IPS-15b (cell line): ENCODE results near the gene IL31RA.
"Not testable (repeated sequence)": the region's sequence is repeated elsewhere in the genome, so short reads cannot be mapped to it uniquely, and the experiment has no call there.

Experiments used
- H3K27me3 ChIP-seq: one replicate; pipeline ENCODE4 v1.6.1; 2013; ENCODE audit warnings: low read length; ENCODE audit not compliant: control insufficient read depth, insufficient read depth
- H3K36me3 ChIP-seq: one replicate; pipeline ENCODE4 v1.6.1; 2013; ENCODE audit warnings: low read length; ENCODE audit not compliant: control insufficient read depth, insufficient read depth
- H3K4me1 ChIP-seq: one replicate; pipeline ENCODE4 v1.6.1; 2013; ENCODE audit warnings: mild to moderate bottlenecking, low read length; ENCODE audit not compliant: control insufficient read depth, insufficient read depth
- H3K4me3 ChIP-seq: one replicate; pipeline ENCODE4 v1.5.1; 2013; ENCODE audit warnings: low read depth, low read length
- H3K9ac ChIP-seq: one replicate; pipeline ENCODE4 v1.6.1; 2013; ENCODE audit warnings: low read depth, mild to moderate bottlenecking, low read length
- H3K9me3 ChIP-seq: one replicate; pipeline ENCODE4 v1.6.1; 2013; ENCODE audit warnings: mild to moderate bottlenecking, low read length; ENCODE audit not compliant: control insufficient read depth, insufficient read depth

IL31RA gene

GRCh38 chr5:55932700-55933099 lies 81.5 kb downstream of the IL31RA start:
- H3K36me3 ChIP-seq = no peaks in the 10 kb centered on the region
- H3K4me1 ChIP-seq = no peaks in the 10 kb centered on the region
- H3K9ac ChIP-seq = no peak overlapping the region
- no peaks in the 10 kb centered on the region for H3K27me3 ChIP-seq
- H3K4me3 ChIP-seq = no peak overlapping the region
- H3K9me3 ChIP-seq = no peaks in the 10 kb centered on the region

GRCh38 chr5:55933377-55934114 lies 82.4 kb downstream of the IL31RA start:
- Histone ChIP-seq H3K9me3 (no peaks in the 10 kb centered on the region), H3K4me3 (no peak overlapping the region), H3K36me3 (no peaks in the 10 kb centered on the region), H3K9ac (no peak overlapping the region), H3K4me1 (no peaks in the 10 kb centered on the region), H3K27me3 (no peaks in the 10 kb centered on the region)

DNA sequence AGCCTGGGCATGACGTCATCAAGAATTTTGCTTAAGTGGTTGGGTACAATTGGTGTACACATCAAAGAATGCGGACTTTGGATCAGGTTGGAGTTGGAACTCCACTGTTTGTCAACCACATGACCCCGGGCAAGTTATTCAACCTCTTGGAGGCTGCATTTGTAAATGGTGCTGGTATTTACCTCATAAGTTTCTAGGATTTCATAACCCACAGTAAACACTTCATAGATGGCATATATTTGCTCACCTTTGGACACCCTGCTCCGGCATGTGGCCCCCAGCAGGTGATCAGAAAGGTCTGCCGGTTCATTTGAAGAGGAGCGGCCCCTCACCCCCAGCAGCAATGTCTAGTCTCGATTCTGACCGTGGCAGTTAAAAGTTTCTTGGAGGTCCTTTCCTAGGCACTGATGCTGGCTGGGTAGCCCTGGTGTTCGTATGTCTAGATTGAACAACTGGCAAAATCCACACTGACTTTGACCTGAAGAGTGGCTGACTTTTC lies 83.0 kb downstream of the IL31RA start:
- Histone ChIP-seq H3K9me3 (no peaks in the 10 kb centered on the region), H3K36me3 (no peaks in the 10 kb centered on the region), H3K9ac (no peak overlapping the region), H3K4me1 (no peaks in the 10 kb centered on the region), H3K4me3 (no peak overlapping the region), H3K27me3 (no peaks in the 10 kb centered on the region)

DNA sequence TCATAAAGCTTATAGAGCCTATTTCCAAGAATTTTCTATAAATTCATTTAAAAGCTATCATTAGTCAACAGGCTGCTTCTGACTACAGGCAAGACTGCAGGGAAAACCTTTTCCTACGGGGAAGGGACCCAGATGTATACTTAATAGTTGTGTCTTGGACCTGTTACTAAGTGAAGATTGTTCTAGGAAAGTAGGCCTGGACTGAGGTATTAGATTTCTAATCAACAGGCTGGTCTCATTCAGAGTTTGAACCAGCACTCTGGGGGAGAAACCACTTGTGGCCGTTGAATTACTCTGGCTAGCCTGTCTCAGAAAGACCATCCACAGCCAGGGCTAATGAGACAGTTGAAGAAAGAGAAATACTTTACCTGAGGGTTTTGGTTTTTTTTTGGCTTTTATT lies 83.6 kb downstream of the IL31RA start:
- H3K4me3 ChIP-seq = no peak overlapping the region
- H3K36me3 ChIP-seq = no peaks in the 10 kb centered on the region
- H3K9ac ChIP-seq = no peak overlapping the region
- H3K4me1 ChIP-seq = no peaks in the 10 kb centered on the region
- no peaks in the 10 kb centered on the region for H3K27me3 ChIP-seq
- no peaks in the 10 kb centered on the region for H3K9me3 ChIP-seq

- no peak overlapping the region for H3K9ac ChIP-seq
- H3K27me3 ChIP-seq = no peaks in the 10 kb centered on the region
- H3K36me3 ChIP-seq = no peaks in the 10 kb centered on the region
- no peaks in the 10 kb centered on the region for H3K4me1 ChIP-seq
- H3K4me3 ChIP-seq = no peak overlapping the region
- H3K9me3 ChIP-seq = no peaks in the 10 kb centered on the region
Observed at GRCh38 chr5:55935371-55935770, 84.2 kb downstream of the IL31RA start.

DNA sequence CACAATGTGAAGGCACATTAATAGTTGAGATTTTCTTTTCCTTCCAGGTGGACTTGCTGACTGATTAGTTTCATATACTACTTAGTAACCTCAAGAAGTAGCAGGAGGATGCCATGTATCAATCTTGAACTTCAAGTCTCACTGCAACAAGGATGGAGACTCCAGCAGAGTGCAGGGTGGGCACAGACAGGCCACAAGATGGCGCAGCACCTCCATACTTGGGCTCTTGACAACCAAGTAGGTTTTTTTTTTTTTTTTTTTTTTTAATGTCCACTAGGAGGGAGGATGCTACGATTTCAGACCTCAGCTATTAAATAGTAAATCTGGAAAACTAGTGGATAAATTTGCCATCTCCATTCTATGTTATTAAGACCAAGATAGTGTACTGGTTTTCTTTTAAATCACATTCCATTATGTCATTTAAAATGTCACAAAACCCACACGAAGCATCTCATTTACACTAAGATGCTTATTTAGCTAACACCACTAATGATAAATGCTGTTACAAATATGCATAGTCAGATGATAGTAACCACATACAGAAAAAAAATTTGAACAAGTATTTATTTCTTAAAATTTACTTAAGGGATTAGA lies 85.0 kb downstream of the IL31RA start:
- H3K9me3 ChIP-seq = no peaks in the 10 kb centered on the region
- H3K4me1 ChIP-seq = no peaks in the 10 kb centered on the region

DNA sequence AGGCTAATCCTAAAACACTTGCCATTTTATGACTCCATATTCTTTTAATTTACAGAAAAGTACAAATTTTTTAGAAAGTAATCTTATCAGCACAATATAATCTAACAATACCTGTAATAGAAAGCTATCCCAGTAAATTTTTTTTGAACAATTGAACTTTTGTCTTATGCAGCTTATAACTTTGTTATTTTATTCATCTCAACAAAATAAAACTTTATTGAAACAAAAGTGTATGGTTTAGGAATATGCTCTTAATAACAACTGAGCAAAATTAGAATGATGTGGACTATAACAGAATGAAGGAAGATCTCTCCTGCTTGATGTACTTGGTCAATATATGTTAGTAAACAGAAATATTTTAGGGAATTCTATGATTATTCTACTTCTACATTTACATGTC lies 86.4 kb downstream of the IL31RA start:
- not testable (repeated sequence) for H3K9me3 ChIP-seq, H3K27me3 ChIP-seq, H3K4me1 ChIP-seq, H3K36me3 ChIP-seq, H3K9ac ChIP-seq, H3K4me3 ChIP-seq

More for the DNA sequence above, 85.0 kb downstream of the IL31RA start:
- Histone ChIP-seq H3K4me3 (no peak overlapping the region), H3K9ac (no peak overlapping the region), H3K27me3 (no peaks in the 10 kb centered on the region), H3K36me3 (no peaks in the 10 kb centered on the region)

GRCh38 chr5:55941154-55941553 lies 90.0 kb downstream of the IL31RA start:
- not testable (repeated sequence) for H3K4me1 ChIP-seq, H3K36me3 ChIP-seq, H3K4me3 ChIP-seq

GRCh38 chr5:55959208-55959607 lies 108.1 kb downstream of the IL31RA start:
- no peak overlapping the region for H3K4me3 ChIP-seq
- H3K27me3 ChIP-seq = no peaks in the 10 kb centered on the region
- no peak overlapping the region for H3K9ac ChIP-seq
- no peaks in the 10 kb centered on the region for H3K36me3 ChIP-seq
- H3K4me1 ChIP-seq = no peaks in the 10 kb centered on the region
- no peaks in the 10 kb centered on the region for H3K9me3 ChIP-seq

More at GRCh38 chr5:55941154-55941553, 90.0 kb downstream of the IL31RA start:
- not testable (repeated sequence) for H3K27me3 ChIP-seq, H3K9ac ChIP-seq, H3K9me3 ChIP-seq

- H3K9ac ChIP-seq = no peak overlapping the region
- H3K4me1 ChIP-seq = no peaks in the 10 kb centered on the region
- no peaks in the 10 kb centered on the region for H3K27me3 ChIP-seq
- no peaks in the 10 kb centered on the region for H3K36me3 ChIP-seq
- no peaks in the 10 kb centered on the region for H3K9me3 ChIP-seq
- no peak overlapping the region for H3K4me3 ChIP-seq
Observed at GRCh38 chr5:55960779-55961178, 109.6 kb downstream of the IL31RA start.

DNA sequence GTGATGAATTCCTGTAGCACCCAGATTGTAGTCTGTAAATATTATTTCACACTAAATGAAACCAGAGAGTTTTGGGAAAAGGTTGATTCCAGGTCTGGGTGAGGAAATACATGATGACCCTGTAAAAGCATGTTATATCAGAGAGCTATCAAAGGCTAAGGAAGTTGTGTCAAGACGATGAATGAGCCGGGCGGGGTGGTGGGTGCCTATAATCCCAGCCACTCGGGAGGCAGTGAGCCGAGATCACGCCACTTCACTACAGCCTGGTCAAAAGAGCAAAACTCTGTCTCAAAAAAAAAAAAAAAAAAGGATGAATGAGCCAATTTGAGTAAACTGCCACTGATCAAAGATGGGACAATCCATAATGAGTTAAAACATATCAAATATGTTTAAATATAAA lies 114.4 kb downstream of the IL31RA start:
- Histone ChIP-seq H3K4me3 (no peak overlapping the region), H3K27me3 (no peaks in the 10 kb centered on the region), H3K4me1 (no peaks in the 10 kb centered on the region), H3K9me3 (no peaks in the 10 kb centered on the region), H3K36me3 (no peaks in the 10 kb centered on the region), H3K9ac (no peak overlapping the region)

DNA sequence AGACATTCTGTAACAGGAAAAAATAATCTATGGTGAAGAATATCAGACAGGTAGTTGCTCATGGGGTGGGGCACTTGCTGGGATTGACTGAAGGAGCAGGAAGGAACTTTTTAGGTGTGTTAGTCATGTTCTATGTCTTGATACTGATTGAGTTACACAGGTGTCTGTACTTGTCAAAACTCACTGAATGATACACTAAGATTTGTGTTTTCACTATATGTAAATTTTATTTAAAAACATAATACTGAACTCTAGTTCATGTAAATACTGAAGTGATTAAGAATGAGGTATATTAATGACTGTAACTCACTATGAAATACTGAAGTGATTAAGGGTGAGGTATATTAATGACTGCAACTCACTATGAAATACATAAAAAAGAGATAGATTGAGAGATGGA lies 115.1 kb downstream of the IL31RA start:
- H3K36me3 ChIP-seq = no peaks in the 10 kb centered on the region
- no peak overlapping the region for H3K4me3 ChIP-seq
- no peaks in the 10 kb centered on the region for H3K27me3 ChIP-seq
- no peak overlapping the region for H3K9ac ChIP-seq
- H3K4me1 ChIP-seq = no peaks in the 10 kb centered on the region
- no peaks in the 10 kb centered on the region for H3K9me3 ChIP-seq
